Choroid plexus epithelial cell (primary cell): ENCODE data around the gene SMIM35.

Source experiments
- DNase-seq: peaks from one replicate; pipeline ENCODE4 v3.0.0-alpha.2; 2010; ENCODE audit warnings: low read depth
- H3K4me3 ChIP-seq: 2 replicates; pipeline ENCODE4 v1.5.1; 2011; ENCODE audit warnings: low read depth, mild to moderate bottlenecking, control low read depth, low read length, moderate library complexity
- CTCF ChIP-seq: conservative IDR thresholded peaks from 2 replicates; pipeline ENCODE4 v1.5.1; 2011; ENCODE audit warnings: low read depth, mild to moderate bottlenecking, control low read depth, inconsistent platforms, low read length, moderate library complexity

The SMIM35 gene

GRCh38 chr11:118002010-118002540 is 84.7 kb downstream of the SMIM35 start:
- no peak for DNase-seq
- TF ChIP-seq CTCF: no peak
- H3K4me3 ChIP-seq: no peak overlapping the region

GRCh38 chr11:118001494-118001971 is 85.2 kb downstream of the SMIM35 start:
- no peak for DNase-seq
- no peak overlapping the region for H3K4me3 ChIP-seq
- TF ChIP-seq CTCF: no peak

DNA sequence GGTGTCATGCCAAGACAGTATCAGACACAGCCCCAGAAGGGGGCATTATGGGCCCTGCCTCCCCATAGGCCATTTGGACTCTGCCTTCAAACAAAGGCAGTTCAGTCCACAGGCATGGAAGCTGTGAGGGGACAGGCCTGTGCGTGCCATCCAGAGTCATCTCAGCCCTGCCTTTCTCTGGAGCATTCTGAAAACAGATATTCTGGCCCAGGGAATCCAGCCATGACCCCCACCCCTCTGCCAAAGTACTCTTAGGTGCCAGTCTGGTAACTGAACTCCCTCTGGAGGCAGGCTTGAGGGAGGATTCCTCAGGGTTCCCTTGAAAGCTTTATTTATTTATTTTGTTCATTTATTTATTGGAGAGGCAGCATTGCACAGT is 85.9 kb downstream of the SMIM35 start:
- TF ChIP-seq CTCF: no peak
- no peak for DNase-seq
- H3K4me3 ChIP-seq: no peak overlapping the region

GRCh38 chr11:118000067-118000849 is 86.5 kb downstream of the SMIM35 start:
- no peak for DNase-seq
- no peak for TF ChIP-seq CTCF

DNA sequence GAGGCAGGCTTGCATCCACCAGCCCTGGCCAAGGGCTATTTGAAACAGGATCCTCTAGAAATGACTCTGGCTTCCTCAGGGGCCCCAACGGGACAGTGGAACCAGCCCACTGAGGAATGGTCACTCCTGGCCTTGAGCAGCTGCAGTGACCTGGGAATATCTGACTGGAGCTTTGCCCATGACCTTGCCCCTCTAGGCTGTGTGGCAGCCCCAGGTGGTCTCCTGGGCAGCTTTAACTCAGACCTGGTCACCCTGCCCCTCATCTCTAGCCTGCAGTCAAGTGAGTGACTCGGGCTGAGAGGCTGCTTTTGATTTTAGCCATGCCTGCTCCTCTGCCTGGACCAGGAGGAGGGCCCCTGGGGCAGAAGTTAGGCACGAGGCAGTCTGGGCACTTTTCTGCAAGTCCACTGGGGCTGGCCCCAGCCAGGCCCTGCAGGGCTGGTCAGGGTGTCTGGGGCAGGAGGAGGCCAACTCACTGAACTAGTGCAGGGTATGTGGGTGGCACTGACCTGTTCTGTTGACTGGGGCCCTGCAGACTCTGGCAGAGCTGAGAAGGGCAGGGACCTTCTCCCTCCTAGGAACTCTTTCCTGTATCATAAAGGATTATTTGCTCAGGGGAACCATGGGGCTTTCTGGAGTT is 87.3 kb downstream of the SMIM35 start:
- no peak for DNase-seq
- H3K4me3 ChIP-seq: no peak overlapping the region
- no peak for TF ChIP-seq CTCF

More at GRCh38 chr11:118000067-118000849, 86.5 kb downstream of the SMIM35 start:
- H3K4me3 ChIP-seq: no peak overlapping the region

- no peak for TF ChIP-seq CTCF
- no peak overlapping the region for H3K4me3 ChIP-seq
- no peak for DNase-seq
Observed at GRCh38 chr11:117998664-117999353, 88.0 kb downstream of the SMIM35 start.
